HCT116 (cell line): ENCODE results near the gene NAA35. TPM values are rescaled to one million over a fixed set of nuclear protein-coding genes. Genes with fewer than 3 reads are reported as not detected.

Experiments
- ATAC-seq: fragments of 200-7000 bp; cut with Tn5 transposase; 2 replicates; pipeline ENCODE4 v1.9.1; 2020; ENCODE audit warnings: mild to moderate bottlenecking, moderate library complexity
- BruUV-seq: library from RNA; stranded (reverse); fragments of 400-500 nt; replicated peaks from 2 replicates; lab custom pipeline; 2021; lab: Mats Ljungman, UMichigan
- CTCF ChIA-PET: fragments of 300-600 bp; sonication (Branson Sonifier 250); formaldehyde crosslinking; loops from one replicate; lab custom pipeline; 2021; ENCODE audit warnings: antibody characterized with exemption; lab: Charles Lee
- POLR2A ChIA-PET: fragments of 300-600, 350-600 bp; sonication (Branson Sonifier 250); formaldehyde crosslinking; loops from one replicate; lab custom pipeline; 2021; ENCODE audit warnings: antibody characterized with exemption; lab: Charles Lee
- RAD21 ChIA-PET, 2 experiments: fragments of 300-600 bp; sonication (Branson Sonifier 250); formaldehyde crosslinking; loops; one replicate each; lab custom pipeline; 2023; ENCODE audit warnings: low total read pairs in 2 of 2; ENCODE audit not compliant: uncharacterized antibody in 2 of 2, unreplicated experiment in 2 of 2, low non-redundant PET in 1 of 2; lab: Charles Lee
- DNase-seq: peaks from one replicate; pipeline ENCODE4 v3.0.0-alpha.2; 2010; ENCODE audit warnings: low read depth, low spot score
- H2AFZ ChIP-seq: fragments of 200-600 bp; shearing (Covaris generic), sonication (generic); 2 replicates; pipeline ENCODE4 v1.6.1; 2017; ENCODE audit warnings: low read depth, mixed run types, mixed read lengths, antibody characterized with exemption, low read length; ENCODE audit not compliant: poor library complexity, severe bottlenecking
- H3K27ac ChIP-seq: 2 replicates; pipeline ENCODE4 v1.5.1; 2012; ENCODE audit warnings: low read depth, low read length
- H3K27me3 ChIP-seq: fragments of 200-600 bp; sonication (generic); 2 replicates; pipeline ENCODE4 v1.6.1; 2016; ENCODE audit warnings: mixed run types, low read length, mixed read lengths; ENCODE audit not compliant: insufficient read depth
- H3K36me3 ChIP-seq, 2 experiments: fragments of 200-500 bp in 1 of 2; fragments of 200-600 bp in 1 of 2; sonication (Bioruptor generic) in 1 of 2; sonication (generic) in 1 of 2; 2 replicates each; pipeline versions ENCODE4 v1.5.1 to v1.6.1; 2014 to 2016; ENCODE audit warnings: low read length in 2 of 2, inconsistent platforms in 1 of 2, mixed read lengths in 1 of 2, mixed run types in 1 of 2; ENCODE audit not compliant: insufficient read depth in 2 of 2, control insufficient read depth in 1 of 2
- H3K4me1 ChIP-seq, 2 experiments: fragments of 200-600 bp in 1 of 2; sonication (generic) in 1 of 2; 2 replicates each; pipeline versions ENCODE4 v1.5.1 to v1.6.1; 2012 to 2017; ENCODE audit warnings: low read length in 2 of 2, inconsistent platforms in 1 of 2, mild to moderate bottlenecking in 1 of 2, mixed read lengths in 1 of 2, mixed run types in 1 of 2, moderate library complexity in 1 of 2; ENCODE audit not compliant: insufficient read depth in 2 of 2, control insufficient read depth in 1 of 2
- H3K4me2 ChIP-seq: fragments of 200-600 bp; sonication (generic); 2 replicates; pipeline ENCODE4 v1.6.1; 2017; ENCODE audit warnings: mixed run types, low read length, mixed read lengths
- H3K4me3 ChIP-seq, 2 experiments: fragments of 200-600 bp in 1 of 2; sonication (generic) in 1 of 2; replicated peaks in 1 of 2; 2 replicates each; pipeline ENCODE4 v1.5.1; 2011 to 2016; ENCODE audit warnings: low read length in 2 of 2, control low read depth in 1 of 2, low read depth in 1 of 2, mild to moderate bottlenecking in 1 of 2, mixed read lengths in 1 of 2, mixed run types in 1 of 2
- H3K79me2 ChIP-seq: fragments of 200-600 bp; sonication (generic); 2 replicates; pipeline ENCODE4 v1.6.1; 2017; ENCODE audit warnings: mild to moderate bottlenecking, mixed run types, low read length, moderate library complexity, mixed read lengths; ENCODE audit not compliant: insufficient read depth
- H3K9ac ChIP-seq: fragments of 200-600 bp; sonication (generic); 2 replicates; pipeline ENCODE4 v1.6.1; 2016; ENCODE audit warnings: low read length, mixed read lengths
- H3K9me2 ChIP-seq: fragments of 200-600 bp; sonication (generic), shearing (Covaris generic); 2 replicates; pipeline ENCODE4 v1.6.1; 2017; ENCODE audit warnings: mixed run types, mild to moderate bottlenecking, moderate library complexity; ENCODE audit not compliant: insufficient read depth
- H3K9me3 ChIP-seq, 2 experiments: fragments of 200-500 bp in 1 of 2; fragments of 200-600 bp in 1 of 2; sonication (Bioruptor generic) in 1 of 2; sonication (generic) in 1 of 2; 2 replicates each; pipeline ENCODE4 v1.6.1; 2014 to 2017; ENCODE audit warnings: low read length in 2 of 2, mixed read lengths in 2 of 2, inconsistent platforms in 1 of 2, low read depth in 1 of 2, mild to moderate bottlenecking in 1 of 2, mixed run types in 1 of 2, moderate library complexity in 1 of 2; ENCODE audit not compliant: control insufficient read depth in 1 of 2, insufficient read depth in 1 of 2
- H4K20me1 ChIP-seq: fragments of 200-600 bp; sonication (generic), shearing (Covaris generic); 2 replicates; pipeline ENCODE4 v1.6.1; 2017; ENCODE audit warnings: mixed run types, mild to moderate bottlenecking, moderate library complexity; ENCODE audit not compliant: insufficient read depth
- CBX3 ChIP-seq: IDR thresholded peaks from 2 replicates; pipeline ENCODE4 v1.6.1; 2012; ENCODE audit warnings: low read depth
- CEBPB ChIP-seq: IDR thresholded peaks from 2 replicates; pipeline ENCODE4 v1.6.1; 2012; ENCODE audit warnings: low read depth
- FOSL1 ChIP-seq: IDR thresholded peaks from 2 replicates; pipeline ENCODE4 v1.6.1; 2012; ENCODE audit warnings: low read depth
- POLR2A ChIP-seq: IDR thresholded peaks from 2 replicates; pipeline ENCODE4 v1.7.0; 2011; ENCODE audit warnings: borderline replicate concordance; ENCODE audit not compliant: insufficient read depth, insufficient read length; ENCODE audit errors: extremely low read depth
- POLR2AphosphoS5 ChIP-seq: IDR thresholded peaks from 2 replicates; pipeline ENCODE4 v1.6.1; 2011; ENCODE audit warnings: mild to moderate bottlenecking, low read depth, low read length, moderate library complexity
- RAD21 ChIP-seq: IDR thresholded peaks from 2 replicates; pipeline ENCODE4 v1.6.1; 2012; ENCODE audit warnings: low read depth, mild to moderate bottlenecking
- SIN3A ChIP-seq: IDR thresholded peaks from 2 replicates; pipeline ENCODE4 v1.6.1; 2012; ENCODE audit warnings: low read depth
- SRF ChIP-seq: IDR thresholded peaks from 2 replicates; pipeline ENCODE4 v1.6.1; 2012; ENCODE audit warnings: low read depth
- TCF7L2 ChIP-seq: IDR thresholded peaks from 2 replicates; pipeline ENCODE4 v1.7.0; 2011; ENCODE audit warnings: borderline replicate concordance, inconsistent platforms; ENCODE audit not compliant: insufficient read depth, insufficient read length; ENCODE audit errors: extremely low read depth
- ZNF274 ChIP-seq: fragments of 200-500 bp; sonication (Bioruptor generic); IDR thresholded peaks from 2 replicates; pipeline ENCODE4 v1.6.1; 2014; ENCODE audit warnings: mild to moderate bottlenecking, low read depth, low read length, inconsistent platforms
- intact Hi-C: fragments of 100-400 bp; cut with micrococcal nuclease; formaldehyde crosslinking; loops from 2 replicates; pipeline ENCODE4 v1.10.0; 2022
- total RNA-seq: library from RNA; stranded (reverse); gene quantifications from one replicate; pipeline ENCODE4 v1.2.1, GENCODE V29; 2021; ENCODE audit not compliant: unreplicated experiment
- TF ChIP-seq, protein P1 (sequence below): IDR thresholded peaks from 2 replicates; pipeline ENCODE4 v1.6.1; 2012

The NAA35 gene
- total RNA-seq, 1 experiment from 2014 or later: 37.0 TPM

DNA sequence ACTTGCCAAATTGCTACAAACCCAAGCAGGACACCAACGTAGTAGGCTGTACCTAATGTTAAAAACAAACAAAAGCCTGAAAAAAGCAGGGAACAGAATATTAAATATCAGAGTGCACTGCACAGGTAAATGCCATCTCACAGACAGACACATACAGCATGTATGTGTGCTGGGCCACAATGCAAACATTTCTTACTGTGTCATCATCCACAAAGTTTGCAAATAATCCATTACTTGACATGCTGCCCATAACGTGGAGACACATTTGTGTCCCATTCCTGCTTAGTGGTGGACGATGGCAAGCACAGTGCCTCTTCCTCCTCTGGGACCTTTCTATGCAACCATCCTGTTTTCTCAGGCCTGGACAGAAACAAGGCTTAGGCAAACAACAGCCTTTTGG is 113.7 kb downstream of the NAA35 start:
- H3K9me2 ChIP-seq: no peaks in the 10 kb centered on the region
- no peaks in the 10 kb centered on the region for H3K9me3 ChIP-seq
- H3K4me2 ChIP-seq: no peak overlapping the region
- POLR2A ChIA-PET: no interaction called here
- no peak overlapping the region for H2AFZ ChIP-seq
- no peaks in the 10 kb centered on the region for H3K36me3 ChIP-seq
- DNase-seq (no peak), ATAC-seq (no peak)
- BruUV-seq: no TSS peak
- H3K79me2 ChIP-seq: peaks cover 17% of the 10 kb centered on the region; the same call in 1 of the 2 replicates
- CTCF ChIA-PET: no interaction called here
- no peak overlapping the region for H3K27ac ChIP-seq
- no peaks in the 10 kb centered on the region for H3K27me3 ChIP-seq
- RAD21 ChIA-PET: no interaction called here
- H3K4me3 ChIP-seq: no peak overlapping the region
- intact Hi-C loops: no loop called here
- no peaks in the 10 kb centered on the region for H3K4me1 ChIP-seq
- no peak overlapping the region for H3K9ac ChIP-seq
- TF ChIP-seq RAD21: no peak
- no peaks in the 10 kb centered on the region for H4K20me1 ChIP-seq

DNA sequence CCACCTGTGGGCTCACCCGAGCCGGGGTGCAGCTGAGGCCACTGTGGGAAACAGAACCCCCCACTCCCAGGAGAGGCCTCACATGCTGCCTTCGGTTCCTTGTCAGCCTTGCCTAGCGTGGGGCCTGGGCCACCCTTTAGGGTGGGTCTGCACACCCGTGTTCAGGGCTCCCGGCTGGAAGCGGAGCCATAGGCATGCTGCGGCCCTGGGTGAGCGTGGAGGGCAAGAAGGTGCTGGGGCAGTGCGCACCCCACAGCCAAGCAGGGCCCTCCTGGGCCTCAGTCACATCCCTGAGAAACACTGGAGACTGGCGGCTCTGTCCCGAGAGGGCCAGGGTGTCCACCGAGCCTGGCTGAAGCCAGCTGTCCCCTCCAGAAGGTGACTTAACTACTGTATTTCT is 116.5 kb downstream of the NAA35 start:
- Histone ChIP-seq H3K9me3 (no peaks in the 10 kb centered on the region), H3K9me2 (no peaks in the 10 kb centered on the region), H3K27ac (no peak overlapping the region), H3K79me2 (peaks cover 21% of the 10 kb centered on the region; the same call in 1 of the 2 replicates), H3K4me2 (no peak overlapping the region), H4K20me1 (no peaks in the 10 kb centered on the region), H3K4me1 (no peaks in the 10 kb centered on the region), H3K9ac (no peak overlapping the region), H2AFZ (no peak overlapping the region), H3K36me3 (no peaks in the 10 kb centered on the region), H3K27me3 (no peaks in the 10 kb centered on the region), H3K4me3 (no peak overlapping the region)
- DNase-seq (no peak), ATAC-seq (no peak)
- ChIA-PET RAD21 (no interaction called here), POLR2A (no interaction called here), CTCF (no interaction called here)
- no TSS peak for BruUV-seq
- TF ChIP-seq TCF7L2: no peak
- TF ChIP-seq, protein P1, sequence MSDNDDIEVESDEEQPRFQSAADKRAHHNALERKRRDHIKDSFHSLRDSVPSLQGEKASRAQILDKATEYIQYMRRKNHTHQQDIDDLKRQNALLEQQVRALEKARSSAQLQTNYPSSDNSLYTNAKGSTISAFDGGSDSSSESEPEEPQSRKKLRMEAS: no peak
- no peak for TF ChIP-seq POLR2AphosphoS5
- TF ChIP-seq CBX3: no peak
- TF ChIP-seq FOSL1: no peak
- no peak for TF ChIP-seq ZNF274
- no peak for TF ChIP-seq CEBPB
- TF ChIP-seq SRF: no peak
- no peak for TF ChIP-seq POLR2A
- no peak for TF ChIP-seq SIN3A
- intact Hi-C loops: no loop called here
